H1 (cell line): ENCODE data around the gene ZHX3. TPM values are rescaled to one million over a fixed set of nuclear protein-coding genes. Genes with fewer than 3 reads are reported as not detected.

Experiments
- CTCF ChIA-PET: fragments of 300-600 bp; sonication (Branson Sonifier 250); formaldehyde crosslinking; loops from one replicate; lab custom pipeline; 2021; ENCODE audit not compliant: partially characterized antibody; lab: Charles Lee
- POLR2A ChIA-PET: fragments of 300-600 bp; sonication (Branson Sonifier 250); formaldehyde crosslinking; loops from one replicate; lab custom pipeline; 2021; ENCODE audit warnings: inconsistent platforms; ENCODE audit not compliant: partially characterized antibody; lab: Charles Lee
- DNase-seq, 2 experiments: peaks; one replicate each; pipeline versions ENCODE4 v3.0.0 to v3.0.0-alpha.2; 2010 to 2022; ENCODE audit warnings: low spot score in 2 of 2, low read depth in 1 of 2, mixed read lengths in 1 of 2
- FAIRE-seq: peaks from 2 replicates; lab custom pipeline; 2011; peaks lifted over from hg19 to GRCh38; lab: Jason Lieb, UNC
- H2AFZ ChIP-seq: 2 replicates; pipeline ENCODE4 v1.8.1; 2012; ENCODE audit warnings: low read length, inconsistent platforms
- H2AK5ac ChIP-seq: 2 replicates; pipeline ENCODE4 v1.6.1; 2013; ENCODE audit warnings: low read depth, low read length
- H2BK120ac ChIP-seq: replicated peaks from 2 replicates; pipeline ENCODE3; 2013; ENCODE audit warnings: low read depth, low read length, inconsistent platforms
- H2BK12ac ChIP-seq: 2 replicates; pipeline ENCODE4 v1.6.1; 2013; ENCODE audit warnings: low read depth, low read length
- H2BK15ac ChIP-seq: 2 replicates; pipeline ENCODE4 v1.6.1; 2013; ENCODE audit warnings: low read length
- H2BK20ac ChIP-seq: 2 replicates; pipeline ENCODE4 v1.6.1; 2013; ENCODE audit warnings: low read length
- H2BK5ac ChIP-seq: 2 replicates; pipeline ENCODE4 v1.6.1; 2013; ENCODE audit warnings: low read depth, low read length
- H3K14ac ChIP-seq: 2 replicates; pipeline ENCODE4 v1.6.1; 2013; ENCODE audit warnings: inconsistent platforms; ENCODE audit not compliant: insufficient read length
- H3K18ac ChIP-seq: 2 replicates; pipeline ENCODE4 v1.6.1; 2013; ENCODE audit warnings: low read length; ENCODE audit errors: extremely low read depth
- H3K23ac ChIP-seq: 2 replicates; pipeline ENCODE4 v1.6.1; 2013; ENCODE audit warnings: inconsistent platforms; ENCODE audit not compliant: insufficient read length
- H3K23me2 ChIP-seq: 2 replicates; pipeline ENCODE4 v1.6.1; 2013; ENCODE audit warnings: low read depth, low read length
- H3K27ac ChIP-seq: 2 replicates; pipeline ENCODE4 v1.6.1; 2011; ENCODE audit warnings: low read depth, low read length, inconsistent platforms
- H3K27me3 ChIP-seq, 4 experiments: replicated peaks in 1 of 4; 1 replicate in 1 of 4; 2 replicates in 3 of 4; pipeline versions ENCODE4 v1.6.1 to v1.8.1; 2011 to 2013; ENCODE audit warnings: low read length in 3 of 4, mild to moderate bottlenecking in 3 of 4, inconsistent platforms in 2 of 4, mixed read lengths in 2 of 4, moderate library complexity in 1 of 4; ENCODE audit not compliant: control insufficient read depth in 3 of 4, insufficient read depth in 3 of 4; ENCODE audit errors: extremely low read depth in 1 of 4
- H3K36me3 ChIP-seq, 4 experiments: 2 replicates each; pipeline versions ENCODE4 v1.6.1 to v1.8.1; 2011 to 2013; ENCODE audit warnings: mild to moderate bottlenecking in 4 of 4, low read length in 3 of 4, moderate library complexity in 2 of 4, control low read depth in 1 of 4, inconsistent platforms in 1 of 4; ENCODE audit not compliant: insufficient read depth in 4 of 4, control insufficient read depth in 2 of 4
- H3K4ac ChIP-seq: replicated peaks from 2 replicates; pipeline ENCODE3; 2013; ENCODE audit warnings: low read length, low read depth, mixed read lengths, inconsistent platforms; ENCODE audit not compliant: insufficient read length
- H3K4me1 ChIP-seq, 4 experiments: replicated peaks in 1 of 4; 1 replicate in 1 of 4; 2 replicates in 3 of 4; pipeline versions ENCODE4 v1.6.1 to v1.8.1; 2011 to 2013; ENCODE audit warnings: low read length in 3 of 4, inconsistent platforms in 2 of 4, mixed read lengths in 1 of 4; ENCODE audit not compliant: insufficient read depth in 4 of 4, control insufficient read depth in 3 of 4
- H3K4me2 ChIP-seq, 2 experiments: 2 replicates each; pipeline versions ENCODE4 v1.6.1 to v1.8.1; 2011 to 2013; ENCODE audit warnings: low read depth in 2 of 2, low read length in 2 of 2, control low read depth in 1 of 2, inconsistent platforms in 1 of 2, mild to moderate bottlenecking in 1 of 2; ENCODE audit not compliant: insufficient read depth in 1 of 2
- H3K4me3 ChIP-seq, 4 experiments: fragments of 200-600, 300-600 bp in 1 of 4; sonication (generic), shearing (Covaris generic), sonication (Bioruptor Twin) in 1 of 4; 2 replicates each; pipeline versions ENCODE4 v1.5.1 to v1.8.1; 2011 to 2016; ENCODE audit warnings: low read length in 4 of 4, low read depth in 3 of 4, control low read depth in 2 of 4, inconsistent platforms in 2 of 4, mild to moderate bottlenecking in 2 of 4, mixed read lengths in 1 of 4, moderate library complexity in 1 of 4; ENCODE audit not compliant: insufficient read depth in 2 of 4; ENCODE audit errors: extremely low read depth in 1 of 4
- H3K56ac ChIP-seq: replicated peaks from 2 replicates; pipeline ENCODE3; 2013; ENCODE audit warnings: low read depth, mild to moderate bottlenecking, mixed read lengths, low read length, inconsistent platforms; ENCODE audit not compliant: insufficient read length
- H3K79me1 ChIP-seq: 2 replicates; pipeline ENCODE4 v1.6.1; 2013; ENCODE audit warnings: low read depth, low read length, control low read depth
- H3K79me2 ChIP-seq, 2 experiments: 2 replicates each; pipeline versions ENCODE4 v1.6.1 to v1.8.1; 2012 to 2013; ENCODE audit warnings: low read length in 2 of 2, mild to moderate bottlenecking in 2 of 2, inconsistent platforms in 1 of 2; ENCODE audit not compliant: insufficient read depth in 2 of 2, control insufficient read depth in 1 of 2
- H3K9ac ChIP-seq, 4 experiments: replicated peaks in 1 of 4; 1 replicate in 1 of 4; 2 replicates in 3 of 4; pipeline versions ENCODE4 v1.6.1 to v1.8.1; 2011 to 2013; ENCODE audit warnings: low read depth in 3 of 4, low read length in 3 of 4, control low read depth in 2 of 4, mild to moderate bottlenecking in 2 of 4, moderate library complexity in 2 of 4, inconsistent platforms in 1 of 4; ENCODE audit errors: extremely low read depth in 1 of 4
- H3K9me3 ChIP-seq, 2 experiments: 2 replicates each; pipeline versions ENCODE4 v1.6.1 to v1.8.1; 2012 to 2013; ENCODE audit warnings: mild to moderate bottlenecking in 2 of 2, moderate library complexity in 2 of 2, control low read depth in 1 of 2, inconsistent platforms in 1 of 2, low read depth in 1 of 2, low read length in 1 of 2, mixed read lengths in 1 of 2; ENCODE audit not compliant: insufficient read depth in 2 of 2
- H4K20me1 ChIP-seq, 2 experiments: replicated peaks in 1 of 2; 2 replicates each; pipeline versions ENCODE3 to v1.8.1; 2011 to 2013; ENCODE audit warnings: inconsistent platforms in 2 of 2, low read length in 2 of 2, mild to moderate bottlenecking in 1 of 2; ENCODE audit not compliant: insufficient read depth in 2 of 2, control insufficient read depth in 1 of 2
- H4K5ac ChIP-seq: 2 replicates; pipeline ENCODE4 v1.6.1; 2013; ENCODE audit warnings: low read length, low read depth, mixed read lengths, inconsistent platforms; ENCODE audit not compliant: insufficient read length
- H4K8ac ChIP-seq: 2 replicates; pipeline ENCODE4 v1.8.0; 2013; ENCODE audit warnings: mild to moderate bottlenecking, moderate library complexity, low read length, inconsistent platforms; ENCODE audit not compliant: insufficient read depth; ENCODE audit errors: extremely low read depth
- H4K91ac ChIP-seq: replicated peaks from 2 replicates; pipeline ENCODE3; 2013; ENCODE audit warnings: low read length, mixed read lengths, inconsistent platforms; ENCODE audit not compliant: insufficient read length
- POLR2A ChIP-seq, 2 experiments: IDR thresholded peaks; 1 replicate in 1 of 2; 2 replicates in 1 of 2; pipeline ENCODE4 v1.6.1; 2011; ENCODE audit warnings: low read depth in 2 of 2, low read length in 2 of 2, mild to moderate bottlenecking in 2 of 2; ENCODE audit errors: control extremely low read depth in 1 of 2
- WGBS, 2 experiments: shearing (Covaris generic) in 1 of 2; methylation state at CpG; one replicate each; pipeline versions ENCODE4 v1.1.6 to v1.1.7; 2013 to 2015; ENCODE audit warnings: low lambda C conversion rate in 2 of 2, mixed read lengths in 2 of 2, inconsistent platforms in 1 of 2, low coverage in 1 of 2, missing lambda C conversion rate in 1 of 2; ENCODE audit not compliant: insufficient replicate concordance in 2 of 2, insufficient coverage in 1 of 2, insufficient read length in 1 of 2; ENCODE audit errors: extremely low coverage in 1 of 2, missing lambda C conversion rate in 1 of 2; 5-methylcytosine and 5-hydroxymethylcytosine counted together
- polyA plus RNA-seq, 7 experiments: library from polyadenylated mRNA; depleted of rRNA in 3 of 7; stranded (reverse) in 5 of 7; unstranded in 2 of 7; fragments of >200 nt in 5 of 7; fragments of 200-250 nt in 2 of 7; gene quantifications; 1 replicate in 5 of 7; 2 replicates in 1 of 7; 4 replicates in 1 of 7; pipeline versions ENCODE4 v1.2.1 to v1.2.3, GENCODE V29; 2011 to 2013; ENCODE audit warnings: missing spikeins in 2 of 7, mixed read lengths in 2 of 7
- total RNA-seq: library from RNA; stranded (reverse); fragmentation: NEBNext Ultra II Directional; extraction: Animal tissue kit (Norgen Biotek cat#: 25700); gene quantifications from 2 replicates; pipeline ENCODE4 v1.2.1, GENCODE V29; 2021

ZHX3 gene
- total and polyA plus RNA-seq, 2 of the 8 experiments (the other 6 are each of a cell fraction or from before 2014, with no cell fraction given) = 1.00 to 7.8 TPM

GRCh38 chr20:41136680-41137613 is 180.6 kb downstream of the ZHX3 start, which contains the start of gene PLCG1:
Gene PLCG1 (plus strand): TSS chr20:41137543. CDS start chr20:41137642, 99 bp downstream.
- H3K36me3 ChIP-seq = peaks cover 0 to 4% (median 0%) of the 10 kb centered on the region in 4 experiments; a peak in 1 of 8 replicates
- peak within 1 kb of the TSS; percentile 98 for H4K8ac ChIP-seq
- peak within 1 kb of the TSS; percentile 61; the same call in 1 of the 2 replicates for H2AFZ ChIP-seq
- peaks cover 11 to 25% of the 10 kb centered on the region in 2 experiments for H4K20me1 ChIP-seq
- peak within 1 kb of the TSS; percentile 92 for H2BK5ac ChIP-seq
- H4K91ac ChIP-seq = peak within 1 kb of the TSS; percentile 84
- no peaks in the 10 kb centered on the region for H3K9me3 ChIP-seq
- H3K14ac ChIP-seq = peak within 1 kb of the TSS; percentile 9
- POLR2A ChIA-PET = interaction anchor here (0.9 to 3.1 kb wide), 14 partner anchors 10 to 204 kb away, joined by 3 to 15 read pairs (median 4); partner anchors contain the start of genes LPIN3 and TOP1
- FAIRE-seq (no peak), DNase-seq (peak; percentile 56 to 94)
- no peak within 1 kb of the TSS for H2AK5ac ChIP-seq
- H4K5ac ChIP-seq = peak within 1 kb of the TSS; percentile 85
- H3K9ac ChIP-seq = peak within 1 kb of the TSS; percentile 95 to 100 (median 98)
- peak within 1 kb of the TSS; percentile 63 for H3K56ac ChIP-seq
- H3K4me2 ChIP-seq = peak within 1 kb of the TSS; percentile 88 to 97
- peak within 1 kb of the TSS; percentile 97 for H3K18ac ChIP-seq
- peaks cover 39 to 41% of the 10 kb centered on the region in 2 experiments for H3K79me2 ChIP-seq
- H2BK20ac ChIP-seq = no peak within 1 kb of the TSS
- peaks cover 13% of the 10 kb centered on the region; the same call in 1 of the 2 replicates for H3K23me2 ChIP-seq
- peaks cover 25 to 40% (median 27%) of the 10 kb centered on the region in 4 experiments for H3K4me1 ChIP-seq
- peaks cover 11% of the 10 kb centered on the region; the same call in 1 of the 2 replicates for H3K79me1 ChIP-seq
- peak within 1 kb of the TSS; percentile 70; the same call in 1 of the 2 replicates for H2BK12ac ChIP-seq
- 2% methylated on average over 48 of the region's 121 CpGs; no CpG with 5 or more reads in 1 of the 2 experiments for WGBS, 2 experiments
- H3K27ac ChIP-seq = peak within 1 kb of the TSS; percentile 93
- peaks cover 0 to 9% (median 2%) of the 10 kb centered on the region in 4 experiments; a peak in 3 of 7 replicates for H3K27me3 ChIP-seq
- H3K4me3 ChIP-seq = peak within 1 kb of the TSS; percentile 80 to 97 (median 90)
- H3K4ac ChIP-seq = no peak within 1 kb of the TSS
- CTCF ChIA-PET = interaction anchor here (0.8 to 4.3 kb wide), 10 partner anchors 9 to 597 kb away, joined by 3 to 29 read pairs (median 4); partner anchors contain the start of gene LPIN3
- H2BK15ac ChIP-seq = no peak within 1 kb of the TSS
- H2BK120ac ChIP-seq = no peak within 1 kb of the TSS
- no peak within 1 kb of the TSS for H3K23ac ChIP-seq
- TF ChIP-seq POLR2A (IDR thresholded peaks at IDR 0.05; ENCODE audit: control extremely low read depth in 1 of 2, low read depth in 2 of 2, low read length in 2 of 2) = peak; percentile 75 to 83
